ENCODE measurements around the gene MUTYH. TPM values are rescaled to one million over a fixed set of nuclear protein-coding genes. Genes with fewer than 3 reads are reported as not detected.
A peak's percentile ranks its signal among the peaks of the same experiment; 100 is the strongest.
"Not testable (repeated sequence)": the region's sequence is repeated elsewhere in the genome, so short reads cannot be mapped to it uniquely, and the experiment has no call there.

Gene MUTYH
- total and polyA plus RNA-seq, 3 donors from 2014 or later, result 15.1 to 31.5 (median 26.8) TPM

DNA sequence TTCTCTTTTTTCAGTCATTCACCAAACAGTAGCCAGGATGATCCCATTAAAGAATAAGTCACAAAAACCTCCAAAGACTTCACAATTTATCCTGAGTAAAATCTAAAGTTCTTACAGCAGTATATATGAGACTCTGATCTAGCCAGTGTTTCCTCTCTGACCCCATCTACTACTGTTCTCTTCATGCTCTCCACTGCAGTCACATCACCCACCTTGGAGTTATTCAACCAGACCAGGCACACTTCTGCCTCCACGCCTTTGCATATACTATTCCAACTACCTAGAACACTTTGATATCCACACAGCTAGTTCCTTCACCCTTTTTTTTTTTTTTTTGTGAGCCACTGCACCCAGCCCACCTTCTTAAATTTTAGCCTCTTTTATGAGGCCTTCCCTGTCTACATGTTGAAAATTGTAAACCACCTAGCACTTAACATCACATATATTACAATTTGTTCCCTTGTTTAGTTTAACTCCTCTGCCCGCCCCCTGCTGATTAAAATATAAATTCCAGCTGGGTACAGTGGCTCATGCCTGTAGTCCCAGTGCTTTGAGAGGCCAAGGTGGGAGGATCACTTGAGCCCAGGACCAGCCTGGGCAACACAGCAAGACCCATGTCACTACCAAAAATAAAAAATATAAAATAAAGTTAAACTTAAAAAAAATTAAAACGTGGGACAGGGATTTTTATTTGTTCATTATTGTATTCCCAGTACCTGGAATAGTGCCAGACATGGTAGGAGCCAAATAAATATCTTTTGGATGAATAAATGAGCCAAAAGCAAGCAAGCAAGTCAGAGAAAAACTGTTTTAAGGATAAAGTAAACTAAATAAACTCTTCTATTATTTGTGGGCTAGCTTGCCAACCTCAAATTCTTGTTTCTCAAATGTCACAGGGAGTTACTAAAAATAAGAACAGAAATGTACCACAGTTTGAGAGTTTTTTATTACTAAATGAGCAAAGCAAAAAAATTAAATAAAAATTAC is 35.2 kb upstream of the MUTYH start:
- H3K9me3 ChIP-seq, result no peaks in the 10 kb centered on the region
- H3K4me1 ChIP-seq, result peaks cover 14% of the 10 kb centered on the region
- no peaks in the 10 kb centered on the region for H3K27me3 ChIP-seq
- intact Hi-C loops (cut with DNase I; ENCODE audit: low total_unique reads), result no loop called here
- H3K27ac ChIP-seq, result peak overlapping the region in 1 of 2 donors; percentile 61
- no peak for DNase-seq
- H3K4me3 ChIP-seq, result no peak overlapping the region
- no peaks in the 10 kb centered on the region for H3K36me3 ChIP-seq (ENCODE audit: low read depth, missing control alignments)
- TF ChIP-seq, protein P1, sequence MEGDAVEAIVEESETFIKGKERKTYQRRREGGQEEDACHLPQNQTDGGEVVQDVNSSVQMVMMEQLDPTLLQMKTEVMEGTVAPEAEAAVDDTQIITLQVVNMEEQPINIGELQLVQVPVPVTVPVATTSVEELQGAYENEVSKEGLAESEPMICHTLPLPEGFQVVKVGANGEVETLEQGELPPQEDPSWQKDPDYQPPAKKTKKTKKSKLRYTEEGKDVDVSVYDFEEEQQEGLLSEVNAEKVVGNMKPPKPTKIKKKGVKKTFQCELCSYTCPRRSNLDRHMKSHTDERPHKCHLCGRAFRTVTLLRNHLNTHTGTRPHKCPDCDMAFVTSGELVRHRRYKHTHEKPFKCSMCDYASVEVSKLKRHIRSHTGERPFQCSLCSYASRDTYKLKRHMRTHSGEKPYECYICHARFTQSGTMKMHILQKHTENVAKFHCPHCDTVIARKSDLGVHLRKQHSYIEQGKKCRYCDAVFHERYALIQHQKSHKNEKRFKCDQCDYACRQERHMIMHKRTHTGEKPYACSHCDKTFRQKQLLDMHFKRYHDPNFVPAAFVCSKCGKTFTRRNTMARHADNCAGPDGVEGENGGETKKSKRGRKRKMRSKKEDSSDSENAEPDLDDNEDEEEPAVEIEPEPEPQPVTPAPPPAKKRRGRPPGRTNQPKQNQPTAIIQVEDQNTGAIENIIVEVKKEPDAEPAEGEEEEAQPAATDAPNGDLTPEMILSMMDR (IDR thresholded peaks at IDR 0.05), result no peak
- TF ChIP-seq POLR2A (IDR thresholded peaks at IDR 0.05), result no peak
- 50 to 53% methylated on average over 3 of the region's 3 CpGs for WGBS, 2 donors

DNA sequence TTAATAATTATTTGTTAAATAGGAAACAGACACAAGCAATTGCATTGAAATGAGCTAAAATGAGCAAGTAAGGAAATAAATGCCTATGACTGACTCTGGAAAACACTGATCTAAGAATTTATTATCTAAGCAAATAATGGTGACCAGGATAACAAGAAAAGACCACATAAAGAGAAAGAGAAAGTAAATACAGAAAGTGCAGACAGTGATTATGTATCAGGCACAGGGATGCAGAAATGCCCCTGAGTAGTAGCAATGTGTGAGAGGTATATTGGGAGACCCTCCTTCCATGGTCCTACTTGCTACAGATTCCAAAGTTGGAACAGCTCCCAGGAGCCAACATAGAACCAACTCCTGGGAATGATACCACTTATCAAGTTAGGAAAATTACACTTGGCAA is 33.3 kb upstream of the MUTYH start:
- no peak overlapping the region for H3K27ac ChIP-seq
- H3K9me3 ChIP-seq, result no peaks in the 10 kb centered on the region
- no peaks in the 10 kb centered on the region for H3K27me3 ChIP-seq
- DNase-seq, result no peak
- H3K36me3 ChIP-seq (ENCODE audit: low read depth, missing control alignments), result no peaks in the 10 kb centered on the region
- intact Hi-C loops (cut with DNase I; ENCODE audit: low total_unique reads), result no loop called here
- H3K4me3 ChIP-seq, result no peak overlapping the region
- no peak for TF ChIP-seq POLR2A (IDR thresholded peaks at IDR 0.05)
- TF ChIP-seq, protein P1 (IDR thresholded peaks at IDR 0.05), result no peak
- H3K4me1 ChIP-seq, result peaks cover 14% of the 10 kb centered on the region

DNA sequence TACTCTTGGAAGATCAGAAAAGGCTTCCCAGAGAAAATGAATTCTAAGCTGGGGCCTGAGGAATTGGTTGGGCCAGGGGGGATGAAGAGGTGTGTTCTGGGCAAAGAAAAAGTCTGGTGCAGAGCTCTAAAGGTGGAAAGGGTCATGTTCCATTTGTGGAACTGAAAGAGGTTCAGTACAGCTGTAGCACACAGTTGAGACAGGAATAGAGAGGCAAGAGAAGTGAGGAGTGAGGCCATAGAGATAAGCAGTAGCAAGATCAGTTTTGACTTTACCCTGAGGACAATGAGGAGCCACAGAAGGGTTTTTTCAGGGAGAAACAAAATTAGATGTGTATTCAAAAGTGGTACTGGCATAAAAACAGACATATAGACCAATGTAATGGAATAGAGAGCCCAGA is 30.3 kb upstream of the MUTYH start:
- no peaks in the 10 kb centered on the region for H3K9me3 ChIP-seq
- intact Hi-C loops (cut with DNase I; ENCODE audit: low total_unique reads), result no loop called here
- H3K4me3 ChIP-seq, result no peak overlapping the region
- no peak for DNase-seq
- H3K4me1 ChIP-seq, result peaks cover 13% of the 10 kb centered on the region
- H3K36me3 ChIP-seq (ENCODE audit: low read depth, missing control alignments), result no peaks in the 10 kb centered on the region
- TF ChIP-seq POLR2A (IDR thresholded peaks at IDR 0.05), result no peak
- TF ChIP-seq, protein P1 (IDR thresholded peaks at IDR 0.05), result no peak
- H3K27me3 ChIP-seq, result no peaks in the 10 kb centered on the region
- H3K27ac ChIP-seq, result no peak overlapping the region

DNA sequence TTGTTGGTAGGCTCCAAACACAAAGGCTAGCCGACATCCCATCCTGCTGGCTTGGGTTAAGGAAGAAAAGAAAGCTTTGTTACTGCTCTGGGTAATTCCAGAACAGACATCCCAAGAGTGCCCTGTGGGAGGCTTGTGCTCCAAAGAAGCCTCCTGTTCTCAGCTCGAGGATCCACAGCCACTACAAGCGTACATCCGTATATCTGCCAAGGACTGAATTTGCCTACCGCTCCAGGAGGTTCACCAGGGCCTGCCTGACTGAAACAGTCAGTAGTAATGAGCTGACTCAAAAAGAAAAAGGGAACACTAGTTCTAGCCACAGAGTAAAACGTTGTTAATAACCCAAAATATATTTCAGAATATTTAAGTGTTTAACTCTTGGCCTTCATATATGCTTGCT is 24.8 kb upstream of the MUTYH start:
- Histone ChIP-seq H3K27me3 (no peaks in the 10 kb centered on the region), H3K4me3 (no peak overlapping the region), H3K4me1 (no peaks in the 10 kb centered on the region), H3K36me3 (ENCODE audit: low read depth, missing control alignments) (no peaks in the 10 kb centered on the region), H3K9me3 (no peaks in the 10 kb centered on the region), H3K27ac (no peak overlapping the region)
- intact Hi-C loops (cut with DNase I; ENCODE audit: low total_unique reads), result no loop called here
- WGBS, 2 donors, result 70 to 75% methylated on average over 6 of the region's 6 CpGs
- TF ChIP-seq POLR2A (IDR thresholded peaks at IDR 0.05), result no peak
- TF ChIP-seq, protein P1 (IDR thresholded peaks at IDR 0.05), result no peak
- DNase-seq, result no peak

DNA sequence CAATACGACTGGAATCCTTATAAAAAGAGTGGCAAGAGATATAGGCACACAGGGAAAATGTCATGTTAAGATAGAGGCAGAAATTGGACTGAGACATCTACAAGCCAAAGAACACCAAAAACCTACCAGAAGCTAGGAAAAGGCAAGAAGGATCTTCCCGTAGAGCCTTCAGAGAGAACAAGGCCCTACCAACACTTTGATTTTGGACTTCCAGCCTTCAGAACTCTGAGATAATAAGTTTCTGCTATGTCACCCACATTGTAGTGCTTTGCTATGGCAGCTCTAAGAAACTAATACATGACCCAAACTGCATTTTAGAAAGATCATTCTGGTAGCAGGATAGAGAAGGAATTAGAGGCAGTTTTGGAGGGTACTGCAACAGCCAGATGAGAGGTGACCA is 24.1 kb upstream of the MUTYH start:
- Histone ChIP-seq H3K9me3 (no peaks in the 10 kb centered on the region), H3K27me3 (no peaks in the 10 kb centered on the region), H3K36me3 (ENCODE audit: low read depth, missing control alignments) (no peaks in the 10 kb centered on the region), H3K27ac (no peak overlapping the region), H3K4me1 (no peaks in the 10 kb centered on the region), H3K4me3 (no peak overlapping the region)
- 90 to 96% methylated on average over 2 of the region's 2 CpGs for whole genome bisulfite sequencing, 2 donors
- no peak for DNase-seq
- intact Hi-C loops (cut with DNase I; ENCODE audit: low total_unique reads), result no loop called here
- TF ChIP-seq, protein P1 (IDR thresholded peaks at IDR 0.05), result no peak
- TF ChIP-seq POLR2A (IDR thresholded peaks at IDR 0.05), result no peak

DNA sequence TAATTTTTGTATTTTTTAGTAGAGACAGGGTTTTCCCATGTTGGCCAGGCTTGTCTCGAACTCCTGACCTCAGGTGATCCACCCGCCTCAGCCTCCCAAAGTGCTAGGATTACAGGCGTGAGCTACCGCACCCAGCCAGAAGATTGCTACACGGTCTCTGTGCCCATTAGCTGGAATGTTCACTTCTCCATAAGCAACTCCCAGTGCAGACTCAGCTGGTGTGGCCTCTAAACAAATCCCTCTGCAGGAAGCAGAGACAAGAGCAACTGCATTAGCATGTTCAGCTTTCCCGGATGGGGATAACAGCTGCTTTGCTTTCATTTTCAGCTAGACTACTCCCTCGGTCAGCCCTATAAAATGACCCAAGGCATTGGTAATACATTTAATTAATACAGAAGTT is 20.7 kb upstream of the MUTYH start:
- 43 to 49% methylated on average over 4 to 7 of the region's 7 CpGs for WGBS, 2 donors
- H3K4me1 ChIP-seq; H3K36me3 ChIP-seq (ENCODE audit: low read depth, missing control alignments); H3K4me3 ChIP-seq; intact Hi-C loops (cut with DNase I; ENCODE audit: low total_unique reads); H3K27me3 ChIP-seq; H3K9me3 ChIP-seq: not testable (repeated sequence)
- peak overlapping the region; percentile 4 to 28 for H3K27ac ChIP-seq
- peak; percentile 46 for DNase-seq
